Tibial nerve (tissue), 4 donors: ENCODE results near the gene TOMM40L.

ENCODE experiments used
- CTCF ChIP-seq, 5 experiments: fragments of 200-600 bp in 3 of 5; fragments of 450-650 bp in 2 of 5; sonication (generic) in 3 of 5; IDR thresholded peaks; one replicate each; pipeline ENCODE4 v1.5.1; 2016 to 2019; ENCODE audit warnings: antibody characterized with exemption in 5 of 5, mild to moderate bottlenecking in 3 of 5, moderate library complexity in 2 of 5
- EP300 ChIP-seq, 2 donors: sonication (generic); formaldehyde crosslinking; IDR thresholded peaks; one replicate each; pipeline ENCODE4 v1.6.1; 2017; ENCODE audit warnings: antibody characterized with exemption in 2 of 2, mild to moderate bottlenecking in 1 of 2
- POLR2A ChIP-seq, 2 donors: fragments of 450-650 bp; IDR thresholded peaks; one replicate each; pipeline ENCODE4 v1.6.1; 2017; ENCODE audit warnings: antibody characterized with exemption in 2 of 2, mild to moderate bottlenecking in 2 of 2, moderate library complexity in 2 of 2

DNA sequence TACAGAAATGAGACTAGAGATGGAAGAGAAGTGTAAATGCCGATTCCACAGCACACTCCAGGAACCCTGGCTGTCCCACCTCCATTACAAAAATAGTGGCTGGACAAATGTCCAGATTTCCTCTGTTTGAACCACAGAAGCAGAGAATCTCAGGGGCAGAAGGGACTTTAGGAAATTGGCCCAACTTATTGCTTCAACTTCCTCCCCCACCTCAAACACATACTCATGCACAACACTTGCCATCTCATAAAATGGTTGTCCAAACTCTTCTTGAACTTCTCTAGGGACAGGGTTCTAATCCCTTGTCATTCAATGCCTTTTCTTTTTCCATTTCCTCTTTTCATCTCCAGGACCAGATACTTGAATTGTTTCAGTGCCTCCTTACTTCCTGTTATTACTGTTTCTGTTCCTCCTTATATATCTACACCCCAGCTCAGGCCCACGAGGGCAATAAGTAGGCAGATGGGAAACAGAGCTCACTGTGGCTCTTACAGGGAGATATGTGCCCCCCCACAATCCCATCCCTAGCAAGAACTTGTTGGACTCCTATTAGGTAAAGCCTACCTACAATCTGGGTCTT is 40.0 kb upstream of the TOMM40L start:
- TF ChIP-seq POLR2A (IDR thresholded peaks at IDR 0.05) (no peak), CTCF (IDR thresholded peaks at IDR 0.05) (no peak), EP300 (IDR thresholded peaks at IDR 0.05) (no peak)
